Cardiac muscle cell (in vitro differentiated cells and primary cell): ENCODE results near the gene ARMC9. TPM values are rescaled to one million over a fixed set of nuclear protein-coding genes. Genes with fewer than 3 reads are reported as not detected.

ENCODE experiments used
- DNase-seq, 2 donors: peaks; one replicate each; pipeline versions ENCODE4 v3.0.0 to v3.0.0-alpha.2; 2010 to 2017; ENCODE audit warnings: low read depth in 1 of 2, low spot score in 1 of 2
- H3K27ac ChIP-seq: fragments of 200-600 bp; sonication (generic); 2 replicates; pipeline ENCODE4 v1.5.1; 2016
- H3K27me3 ChIP-seq: fragments of 200-600 bp; sonication (generic); 2 replicates; pipeline ENCODE4 v1.6.0; 2016; ENCODE audit warnings: control low read depth
- H3K36me3 ChIP-seq: fragments of 200-600 bp; sonication (generic); 2 replicates; pipeline ENCODE4 v1.5.1; 2016; ENCODE audit warnings: control low read depth
- H3K4me1 ChIP-seq: fragments of 200-600 bp; sonication (generic); 2 replicates; pipeline ENCODE4 v1.8.1; 2017; ENCODE audit warnings: low read depth, mild to moderate bottlenecking, mixed run types
- H3K4me3 ChIP-seq: fragments of 200-600 bp; sonication (generic); 2 replicates; pipeline ENCODE4 v1.5.1; 2016; ENCODE audit warnings: mild to moderate bottlenecking
- H3K9me3 ChIP-seq: fragments of 200-600 bp; sonication (generic); 2 replicates; pipeline ENCODE4 v1.5.1; 2017; ENCODE audit warnings: low read depth, mild to moderate bottlenecking, control low read depth
- polyA plus RNA-seq: library from polyadenylated mRNA; unstranded; fragments of >200 nt; fragmentation: Nextera tagmentation; extraction: Ambion mirVana; gene quantifications from 2 replicates; pipeline ENCODE4 v1.2.1, GENCODE V29; 2016
- total RNA-seq: library from RNA; depleted of rRNA; stranded (reverse); fragments of >200 nt; gene quantifications from 2 replicates; pipeline ENCODE4 v1.2.3, GENCODE V29; 2016
- TF ChIP-seq, protein P1 (sequence below): IDR thresholded peaks from 2 replicates; pipeline ENCODE4 v1.5.1; 2012; ENCODE audit warnings: low read depth, mild to moderate bottlenecking, low read length

The ARMC9 gene
- total and polyA plus RNA-seq, 2 experiments from 2014 or later, result 27.4 to 30.0 TPM

DNA sequence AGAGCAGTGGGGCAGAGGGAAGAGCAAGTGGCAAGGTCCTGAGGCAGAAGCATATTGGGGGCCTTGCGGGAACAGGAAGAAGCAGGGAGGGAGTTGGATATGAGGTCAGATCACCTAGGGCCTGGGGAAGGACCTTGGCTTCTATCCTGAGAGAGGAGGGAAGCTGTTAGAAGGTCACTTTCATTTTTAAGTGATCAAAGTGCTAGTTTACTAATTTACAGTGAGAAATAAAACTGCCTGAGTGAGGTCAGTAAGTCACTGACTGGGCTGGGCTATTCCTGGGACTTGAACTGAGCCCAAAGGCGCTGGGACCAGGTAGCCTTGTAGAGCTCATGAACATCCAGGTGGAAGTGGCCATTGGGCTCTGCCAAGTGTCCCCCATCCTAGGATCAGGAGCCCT is 120.5 kb downstream of the ARMC9 start:
- DNase-seq, result no peak
- Histone ChIP-seq H3K4me3 (no peak overlapping the region), H3K36me3 (no peaks in the 10 kb centered on the region), H3K9me3 (no peaks in the 10 kb centered on the region), H3K4me1 (peaks cover 14% of the 10 kb centered on the region), H3K27ac (peak overlapping the region; percentile 49), H3K27me3 (no peaks in the 10 kb centered on the region)
- TF ChIP-seq, protein P1, sequence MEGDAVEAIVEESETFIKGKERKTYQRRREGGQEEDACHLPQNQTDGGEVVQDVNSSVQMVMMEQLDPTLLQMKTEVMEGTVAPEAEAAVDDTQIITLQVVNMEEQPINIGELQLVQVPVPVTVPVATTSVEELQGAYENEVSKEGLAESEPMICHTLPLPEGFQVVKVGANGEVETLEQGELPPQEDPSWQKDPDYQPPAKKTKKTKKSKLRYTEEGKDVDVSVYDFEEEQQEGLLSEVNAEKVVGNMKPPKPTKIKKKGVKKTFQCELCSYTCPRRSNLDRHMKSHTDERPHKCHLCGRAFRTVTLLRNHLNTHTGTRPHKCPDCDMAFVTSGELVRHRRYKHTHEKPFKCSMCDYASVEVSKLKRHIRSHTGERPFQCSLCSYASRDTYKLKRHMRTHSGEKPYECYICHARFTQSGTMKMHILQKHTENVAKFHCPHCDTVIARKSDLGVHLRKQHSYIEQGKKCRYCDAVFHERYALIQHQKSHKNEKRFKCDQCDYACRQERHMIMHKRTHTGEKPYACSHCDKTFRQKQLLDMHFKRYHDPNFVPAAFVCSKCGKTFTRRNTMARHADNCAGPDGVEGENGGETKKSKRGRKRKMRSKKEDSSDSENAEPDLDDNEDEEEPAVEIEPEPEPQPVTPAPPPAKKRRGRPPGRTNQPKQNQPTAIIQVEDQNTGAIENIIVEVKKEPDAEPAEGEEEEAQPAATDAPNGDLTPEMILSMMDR, result no peak

DNA sequence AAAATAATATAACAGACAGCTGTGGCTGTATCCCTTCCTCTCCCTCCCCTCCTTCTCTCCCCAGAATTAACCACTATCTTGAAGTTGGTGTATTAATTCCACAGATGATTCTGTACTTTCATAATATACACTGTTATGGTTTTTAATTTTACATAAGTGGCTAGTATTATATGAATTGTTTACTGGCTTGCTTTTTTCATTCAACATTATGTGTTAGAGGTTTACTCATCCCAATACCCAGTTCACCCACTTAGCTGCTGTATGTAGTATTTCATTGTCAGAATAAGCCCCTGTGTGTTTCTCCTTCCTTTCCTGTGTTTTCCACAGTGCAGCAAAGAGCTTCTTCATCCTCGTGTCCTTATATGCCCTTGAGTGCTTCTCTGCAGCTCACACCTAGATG is 121.4 kb downstream of the ARMC9 start:
- TF ChIP-seq, protein P1, result no peak
- Histone ChIP-seq H3K27ac (no peak overlapping the region), H3K4me1 (peaks cover 14% of the 10 kb centered on the region), H3K9me3 (no peaks in the 10 kb centered on the region), H3K4me3 (no peak overlapping the region), H3K27me3 (no peaks in the 10 kb centered on the region), H3K36me3 (no peaks in the 10 kb centered on the region)
- no peak for DNase-seq

DNA sequence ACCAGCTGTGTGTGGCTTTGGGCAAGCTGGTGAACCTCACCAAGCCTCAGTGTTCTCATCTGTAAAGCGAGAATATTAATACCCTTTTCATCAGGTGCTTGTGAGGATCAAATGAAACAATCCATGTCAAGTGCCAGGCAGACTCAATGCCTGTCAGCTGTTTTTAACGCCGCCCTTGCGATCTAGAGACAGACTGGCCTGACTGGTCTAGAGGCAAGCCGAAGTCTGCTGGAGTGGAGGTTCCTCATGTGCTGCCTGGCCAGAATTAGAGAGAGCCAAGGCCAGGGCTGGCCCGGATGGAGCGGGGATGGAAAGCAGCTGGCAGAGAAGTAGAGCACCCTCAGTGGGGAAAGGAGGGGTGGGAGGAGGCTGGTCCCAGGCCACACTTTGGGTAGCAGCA is 122.6 kb downstream of the ARMC9 start:
- no peak overlapping the region for H3K27ac ChIP-seq
- no peak overlapping the region for H3K4me3 ChIP-seq
- peaks cover 14% of the 10 kb centered on the region for H3K4me1 ChIP-seq
- no peak for DNase-seq
- TF ChIP-seq, protein P1, result no peak
- H3K9me3 ChIP-seq, result no peaks in the 10 kb centered on the region
- H3K27me3 ChIP-seq, result no peaks in the 10 kb centered on the region
- H3K36me3 ChIP-seq, result no peaks in the 10 kb centered on the region

DNA sequence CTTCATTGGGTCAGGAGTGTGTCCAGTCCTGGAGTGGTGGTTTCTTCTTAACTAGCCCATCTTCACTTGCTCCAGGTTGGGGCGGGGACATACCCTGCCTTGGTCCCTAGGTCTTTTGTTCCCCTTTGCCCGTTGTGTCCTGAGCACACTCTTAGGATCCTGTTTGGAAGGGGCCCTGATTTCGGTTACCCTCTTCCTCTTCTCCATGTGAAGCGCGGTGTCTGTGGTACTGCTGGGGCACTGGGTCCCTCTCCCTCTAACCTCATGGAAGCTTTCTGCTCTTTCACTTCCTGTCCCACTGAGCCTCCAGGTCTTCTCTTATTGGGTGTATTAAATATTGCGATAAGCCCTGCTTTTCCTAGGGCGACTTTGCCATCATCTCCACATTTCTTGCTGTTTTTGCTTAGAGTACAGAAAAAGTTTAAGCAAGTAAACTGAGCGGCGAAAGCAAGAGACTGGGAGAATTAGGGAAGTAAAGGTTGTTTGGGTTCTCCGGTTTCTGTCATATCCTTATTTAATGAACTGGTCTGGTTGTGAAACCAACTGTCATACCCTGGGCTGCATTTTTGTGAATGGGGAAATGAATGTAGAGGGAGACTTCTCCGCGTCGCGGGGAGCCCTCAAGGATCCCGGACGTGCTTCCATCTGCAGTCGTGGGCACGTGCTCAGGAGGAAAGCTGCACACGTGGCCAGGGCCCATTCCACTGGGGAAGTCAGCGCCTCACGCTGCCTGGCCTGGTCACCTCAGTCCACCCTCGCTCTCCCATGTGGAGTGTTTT is 123.3 kb downstream of the ARMC9 start:
- no peak for DNase-seq
- Histone ChIP-seq H3K27me3 (no peaks in the 10 kb centered on the region), H3K9me3 (no peaks in the 10 kb centered on the region), H3K4me1 (peaks cover 14% of the 10 kb centered on the region), H3K27ac (no peak overlapping the region), H3K4me3 (no peak overlapping the region), H3K36me3 (no peaks in the 10 kb centered on the region)
- TF ChIP-seq, protein P1, result no peak

DNA sequence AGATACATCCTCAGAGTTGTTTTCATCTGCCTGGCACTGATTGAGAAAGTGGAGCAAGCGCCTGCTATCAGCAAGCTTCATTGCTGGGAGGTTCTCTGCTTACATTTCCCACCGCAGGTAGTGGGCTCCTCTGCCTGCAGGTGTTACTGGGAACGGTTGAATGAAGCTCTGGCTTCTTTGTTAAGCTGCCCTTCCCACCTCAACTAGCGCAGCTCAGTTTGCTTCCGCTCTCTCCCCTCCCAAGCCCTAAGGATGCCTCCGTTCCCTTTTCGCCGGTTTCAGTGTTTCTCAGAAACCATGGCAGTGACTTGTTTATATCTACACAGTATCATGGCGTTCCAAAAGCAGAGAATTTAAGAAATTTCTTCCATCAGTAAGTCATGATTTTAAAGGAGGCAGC is 124.9 kb downstream of the ARMC9 start:
- peaks cover 7% of the 10 kb centered on the region for H3K4me1 ChIP-seq
- no peaks in the 10 kb centered on the region for H3K36me3 ChIP-seq
- no peak for DNase-seq
- no peak overlapping the region for H3K27ac ChIP-seq
- no peaks in the 10 kb centered on the region for H3K27me3 ChIP-seq
- no peaks in the 10 kb centered on the region for H3K9me3 ChIP-seq
- no peak overlapping the region for H3K4me3 ChIP-seq
- TF ChIP-seq, protein P1, result no peak
